ENCODE data around the gene ACE.

The ACE gene

DNA sequence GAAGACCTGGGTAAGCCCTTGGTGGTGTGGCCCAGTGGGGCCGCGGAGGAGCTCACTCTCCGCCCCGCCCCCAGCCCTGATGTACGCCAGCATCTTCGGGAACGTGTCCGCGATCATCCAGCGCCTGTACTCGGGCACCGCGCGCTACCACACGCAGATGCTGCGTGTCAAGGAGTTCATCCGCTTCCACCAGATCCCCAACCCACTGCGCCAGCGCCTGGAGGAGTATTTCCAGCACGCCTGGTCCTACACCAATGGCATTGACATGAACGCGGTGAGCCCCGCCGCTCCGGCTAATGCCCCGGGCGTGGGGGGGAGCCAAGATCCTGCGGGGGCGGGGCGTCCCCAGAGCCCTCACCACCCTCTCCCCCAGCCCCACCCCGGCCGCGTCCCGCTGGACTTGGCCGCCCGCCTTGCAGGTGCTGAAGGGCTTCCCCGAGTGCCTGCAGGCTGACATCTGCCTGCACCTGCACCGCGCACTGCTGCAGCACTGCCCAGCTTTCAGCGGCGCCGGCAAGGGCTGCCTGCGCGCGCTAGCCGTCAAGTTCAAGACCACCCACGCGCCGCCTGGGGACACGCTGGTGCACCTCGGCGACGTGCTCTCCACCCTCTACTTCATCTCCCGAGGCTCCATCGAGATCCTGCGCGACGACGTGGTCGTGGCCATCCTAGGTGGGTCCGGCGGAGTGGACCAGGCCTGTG, 61.3 kb downstream of the ACE start:
- no peak for DNase-seq (ENCODE audit: low read depth)

DNA sequence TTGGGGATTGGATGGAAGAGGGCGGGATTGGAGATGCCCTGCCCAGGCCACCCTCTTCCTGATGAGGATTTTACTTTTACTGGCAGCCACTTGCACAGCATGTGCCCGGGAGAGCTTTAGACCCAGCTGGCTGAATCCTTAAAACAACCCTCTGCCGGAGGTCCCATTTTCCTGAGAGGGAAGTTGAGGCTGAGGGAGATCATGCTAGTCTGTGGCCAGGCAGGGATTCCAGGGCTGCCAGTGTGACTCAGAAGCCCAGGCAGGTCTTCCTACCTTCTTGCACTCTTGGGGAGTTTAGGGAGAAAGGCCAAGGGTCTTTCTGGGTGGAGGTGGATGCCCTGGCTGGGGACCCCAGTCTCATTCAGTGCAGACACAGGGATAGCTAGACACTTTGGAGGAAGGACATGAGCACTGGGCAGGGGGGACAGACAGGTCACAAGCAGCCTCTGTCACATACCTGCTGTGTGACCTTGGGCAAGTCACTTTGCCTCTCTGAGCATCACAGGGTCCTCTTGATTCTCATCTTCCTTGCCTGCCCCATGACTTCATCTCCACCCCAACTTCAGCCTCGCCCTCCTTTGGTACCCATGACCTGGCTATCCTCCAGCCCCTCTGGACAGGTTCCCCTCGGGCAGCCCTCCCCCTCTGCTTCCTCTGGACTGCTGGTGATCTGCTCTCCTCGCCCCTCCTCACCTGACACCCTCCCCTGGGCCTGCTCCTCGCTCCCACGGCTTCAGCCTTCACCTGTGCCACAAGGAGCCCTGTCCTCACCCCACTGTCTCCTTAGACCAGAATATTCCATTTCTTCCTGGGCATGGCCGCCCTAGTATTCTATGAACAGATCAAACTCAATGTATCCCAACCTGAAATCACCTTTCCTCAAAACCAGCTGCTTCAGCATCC, 62.1 kb downstream of the ACE start:
- no peak for DNase-seq (ENCODE audit: low read depth)

DNA sequence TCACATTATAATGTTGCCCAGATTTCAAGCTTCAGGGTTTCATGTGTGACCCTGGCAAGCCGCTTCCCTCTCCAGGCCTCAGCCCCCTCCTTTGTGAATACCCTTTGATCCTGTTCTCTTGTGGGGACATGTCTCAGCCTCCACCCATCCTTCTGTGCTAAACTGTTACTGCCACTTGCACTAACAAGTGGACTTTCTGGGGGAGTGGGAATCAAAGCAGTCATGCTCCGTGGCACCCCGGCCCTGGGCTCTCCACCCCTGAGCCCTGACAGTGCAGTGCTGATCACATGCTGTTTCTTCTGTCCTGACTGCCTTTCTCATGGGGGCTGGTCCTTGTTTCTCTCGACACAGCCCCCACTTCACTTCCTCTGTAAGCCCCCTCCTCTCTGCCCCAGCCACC, 63.7 kb downstream of the ACE start:
- DNase-seq (ENCODE audit: low read depth) = no peak

DNA sequence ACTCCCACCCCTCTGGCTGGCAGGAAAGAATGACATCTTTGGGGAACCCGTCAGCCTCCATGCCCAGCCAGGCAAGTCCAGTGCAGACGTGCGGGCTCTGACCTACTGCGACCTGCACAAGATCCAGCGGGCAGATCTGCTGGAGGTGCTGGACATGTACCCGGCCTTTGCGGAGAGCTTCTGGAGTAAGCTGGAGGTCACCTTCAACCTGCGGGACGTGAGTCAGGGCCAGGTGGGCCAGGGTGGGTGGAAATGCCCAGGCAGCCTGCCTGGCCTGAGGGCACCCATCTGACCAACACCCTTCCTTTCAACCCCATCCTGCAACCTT, 65.3 kb downstream of the ACE start:
- DNase-seq (ENCODE audit: low read depth) = no peak

DNA sequence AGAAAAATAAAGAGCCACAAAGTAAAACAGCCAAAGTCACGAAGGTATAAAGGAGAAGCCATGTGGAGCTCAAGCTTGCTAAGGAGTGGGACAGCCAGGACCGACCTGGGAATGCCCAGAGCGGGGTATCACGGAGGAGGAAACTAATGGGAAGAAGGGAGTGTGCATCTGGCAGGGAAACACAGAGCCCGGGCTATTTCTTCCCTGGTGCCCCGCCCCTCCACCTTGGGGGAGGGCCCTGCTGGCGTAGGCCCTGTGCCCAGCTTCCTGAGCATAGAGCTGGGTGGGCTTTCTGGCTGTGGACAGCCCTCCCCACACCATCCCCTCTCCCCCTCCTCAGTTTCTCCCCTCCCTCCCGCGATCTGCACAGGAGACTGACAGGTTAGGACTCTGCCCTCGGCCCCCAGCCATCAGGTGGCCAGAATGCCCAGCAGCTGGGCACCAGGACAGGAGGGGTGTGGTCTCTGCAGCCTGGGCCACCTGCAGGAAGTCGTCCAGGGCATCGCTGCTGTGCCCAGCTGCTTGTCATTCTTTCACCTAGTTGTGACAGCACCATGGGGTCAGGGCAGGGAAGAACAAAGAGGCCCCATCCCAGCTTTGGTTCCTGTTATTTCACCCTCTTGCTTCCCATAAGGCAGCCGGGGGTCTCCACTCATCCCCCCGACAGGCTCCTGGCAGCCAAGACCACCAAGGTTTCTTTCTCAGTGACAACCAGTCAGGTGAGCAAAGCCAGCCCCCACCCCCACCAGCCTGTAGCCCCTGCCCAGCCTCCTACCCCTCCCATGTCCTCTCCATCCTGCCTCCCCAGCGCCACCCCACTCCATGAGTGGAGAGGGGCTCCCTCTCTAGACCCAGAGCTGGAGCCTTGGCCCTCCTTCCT, 66.3 kb downstream of the ACE start:
- no peak for DNase-seq (ENCODE audit: low read depth)

DNA sequence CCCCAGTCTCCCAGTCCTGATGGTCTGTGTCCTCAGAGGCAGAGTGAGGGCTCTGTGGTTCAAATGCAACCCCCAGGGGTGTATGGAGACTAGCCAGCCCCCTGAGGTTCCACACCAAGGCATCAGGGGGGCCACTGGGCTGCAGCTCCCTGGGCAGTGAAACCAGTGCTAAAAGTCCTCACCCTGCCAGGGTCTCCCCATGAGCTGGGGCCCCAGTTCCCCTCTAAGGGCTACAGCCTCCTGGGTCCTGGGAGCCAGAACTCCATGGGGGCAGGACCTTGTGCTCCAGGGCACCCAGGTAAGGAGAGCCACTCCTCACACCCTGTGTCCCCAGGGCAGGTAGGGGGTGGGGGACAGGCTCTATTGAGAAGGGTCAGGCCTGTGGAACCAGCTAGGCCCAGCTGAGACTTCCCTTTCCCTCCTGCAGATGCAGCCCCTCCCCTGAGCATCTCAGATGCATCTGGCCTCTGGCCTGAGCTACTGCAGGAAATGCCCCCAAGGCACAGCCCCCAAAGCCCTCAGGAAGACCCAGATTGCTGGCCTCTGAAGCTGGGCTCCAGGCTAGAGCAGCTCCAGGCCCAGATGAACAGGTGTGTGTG, 67.1 kb downstream of the ACE start:
- DNase-seq (ENCODE audit: low read depth) = no peak

DNA sequence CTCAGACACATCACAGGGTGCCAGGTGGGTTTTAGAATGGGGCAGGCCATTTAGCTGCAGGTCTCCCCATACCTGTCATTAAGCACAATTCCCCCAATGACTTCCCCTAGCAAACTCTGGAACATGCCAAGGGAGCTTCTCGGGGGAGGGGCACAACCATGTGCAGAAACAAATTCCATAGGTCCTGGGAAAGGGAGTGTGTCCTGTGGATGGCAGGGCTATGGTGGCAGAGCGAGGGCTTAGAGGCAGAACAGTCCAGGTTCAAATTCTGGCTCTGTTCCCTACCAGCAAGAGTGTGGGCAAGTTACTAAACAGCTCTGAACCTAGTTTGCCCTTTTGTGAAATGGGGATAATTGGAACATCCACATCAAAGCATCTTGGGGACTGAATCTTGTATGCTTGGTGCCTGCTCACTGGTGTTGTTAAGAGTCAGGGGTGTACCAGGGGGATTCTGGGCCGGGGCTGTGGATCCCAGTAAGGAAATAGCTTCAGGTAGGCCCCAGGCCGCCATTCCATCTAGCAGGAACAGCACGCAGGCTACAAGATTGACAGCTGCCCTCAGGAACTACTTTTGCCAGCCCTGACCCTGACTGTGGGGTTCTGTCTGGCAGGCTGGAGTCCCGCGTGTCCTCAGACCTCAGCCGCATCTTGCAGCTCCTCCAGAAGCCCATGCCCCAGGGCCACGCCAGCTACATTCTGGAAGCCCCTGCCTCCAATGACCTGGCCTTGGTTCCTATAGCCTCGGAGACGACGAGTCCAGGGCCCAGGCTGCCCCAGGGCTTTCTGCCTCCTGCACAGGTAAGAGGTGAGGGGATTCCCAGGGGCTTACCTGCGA, 67.8 kb downstream of the ACE start:
- DNase-seq (ENCODE audit: low read depth) = no peak

DNA sequence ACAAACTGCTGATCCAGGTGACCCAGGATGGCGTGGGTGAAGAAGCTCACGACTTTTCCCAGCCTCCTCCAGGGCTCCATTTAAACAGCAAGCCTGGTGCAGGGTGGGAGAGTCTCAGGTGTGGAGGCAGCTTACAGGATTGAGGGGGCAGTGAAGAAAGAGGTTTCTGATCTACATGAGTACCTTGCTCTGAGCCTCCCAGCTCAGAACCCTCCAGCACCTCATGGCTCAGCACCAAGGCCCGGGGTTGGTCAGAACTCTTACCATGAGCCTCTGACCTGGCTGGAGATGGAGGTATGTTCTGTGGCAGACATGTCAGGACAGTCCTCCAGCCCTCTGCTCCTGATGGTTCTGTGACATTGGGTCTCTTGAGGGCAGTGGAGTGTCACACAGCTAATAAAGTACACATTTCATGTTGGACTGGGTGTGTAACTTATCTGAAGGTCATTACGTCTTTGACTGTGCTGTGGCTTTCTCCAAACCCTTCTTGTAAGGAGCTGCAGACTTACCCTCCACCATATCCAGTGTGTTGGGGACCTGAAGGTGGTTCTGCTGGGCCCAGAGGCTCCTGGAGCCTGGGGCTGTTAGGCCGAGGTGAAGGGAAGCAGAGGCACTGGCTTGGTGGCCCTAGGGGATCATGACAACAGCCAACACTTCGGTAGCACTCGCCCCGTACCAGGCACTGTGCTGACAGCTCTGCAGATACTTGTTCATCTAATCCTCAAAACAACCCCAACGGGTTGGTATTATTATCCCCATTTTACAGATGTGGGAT, 69.6 kb downstream of the ACE start:
- DNase-seq (ENCODE audit: low read depth) = no peak

DNA sequence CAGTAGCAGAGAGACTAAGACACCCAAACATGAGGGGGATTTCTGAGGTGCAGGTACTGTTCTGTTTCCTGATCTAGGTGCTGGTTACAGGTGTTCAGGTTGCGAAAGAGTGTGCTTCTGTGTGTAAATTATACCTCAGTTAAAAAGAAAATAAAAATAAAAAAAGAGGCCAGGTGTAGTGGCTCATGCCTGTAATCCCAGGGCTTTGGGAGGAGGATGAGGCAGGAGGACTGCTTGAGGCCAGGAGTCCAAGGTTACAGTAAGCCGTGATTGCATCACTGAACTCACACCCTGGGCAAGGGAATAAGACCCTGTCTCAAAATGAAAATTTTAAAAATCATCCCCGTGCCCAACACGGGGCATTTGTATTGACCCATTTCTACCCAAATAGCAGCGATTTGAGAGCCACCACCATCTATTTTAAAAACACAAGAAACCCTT, 70.2 kb downstream of the ACE start:
- no peak for DNase-seq (ENCODE audit: low read depth)

Measured in activated T-cell treated with anti-CD3 and anti-CD28 coated beads for 1 hour (primary cell).